ENCODE results near the gene CCR6.
"Not testable (repeated sequence)": the region's sequence is repeated elsewhere in the genome, so short reads cannot be mapped to it uniquely, and the experiment has no call there.

DNA sequence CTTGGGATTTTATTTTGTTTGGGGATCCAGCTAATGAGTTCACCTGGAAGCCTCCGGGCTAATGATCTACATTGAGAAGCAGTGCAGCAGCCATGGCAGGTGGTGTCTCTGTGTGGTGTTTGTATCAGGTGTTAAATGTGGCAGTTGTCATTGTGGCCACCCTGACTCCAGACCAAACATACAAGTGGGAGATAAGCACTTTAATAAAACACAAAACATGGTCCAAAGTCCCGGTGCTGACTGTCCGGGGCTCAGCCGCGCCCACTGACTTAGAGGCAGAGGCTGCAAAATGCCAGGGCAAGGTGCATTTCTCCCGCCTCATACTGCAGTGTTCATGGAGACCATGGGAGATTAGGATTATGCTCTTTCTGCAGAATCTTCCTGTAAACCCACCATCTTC, 58.5 kb downstream of the CCR6 start:
- TF ChIP-seq, protein P1, sequence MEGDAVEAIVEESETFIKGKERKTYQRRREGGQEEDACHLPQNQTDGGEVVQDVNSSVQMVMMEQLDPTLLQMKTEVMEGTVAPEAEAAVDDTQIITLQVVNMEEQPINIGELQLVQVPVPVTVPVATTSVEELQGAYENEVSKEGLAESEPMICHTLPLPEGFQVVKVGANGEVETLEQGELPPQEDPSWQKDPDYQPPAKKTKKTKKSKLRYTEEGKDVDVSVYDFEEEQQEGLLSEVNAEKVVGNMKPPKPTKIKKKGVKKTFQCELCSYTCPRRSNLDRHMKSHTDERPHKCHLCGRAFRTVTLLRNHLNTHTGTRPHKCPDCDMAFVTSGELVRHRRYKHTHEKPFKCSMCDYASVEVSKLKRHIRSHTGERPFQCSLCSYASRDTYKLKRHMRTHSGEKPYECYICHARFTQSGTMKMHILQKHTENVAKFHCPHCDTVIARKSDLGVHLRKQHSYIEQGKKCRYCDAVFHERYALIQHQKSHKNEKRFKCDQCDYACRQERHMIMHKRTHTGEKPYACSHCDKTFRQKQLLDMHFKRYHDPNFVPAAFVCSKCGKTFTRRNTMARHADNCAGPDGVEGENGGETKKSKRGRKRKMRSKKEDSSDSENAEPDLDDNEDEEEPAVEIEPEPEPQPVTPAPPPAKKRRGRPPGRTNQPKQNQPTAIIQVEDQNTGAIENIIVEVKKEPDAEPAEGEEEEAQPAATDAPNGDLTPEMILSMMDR (IDR thresholded peaks at IDR 0.05): not testable (repeated sequence)
- not testable (repeated sequence) for TF ChIP-seq EP300, POLR2A, POLR2AphosphoS5 (IDR thresholded peaks at IDR 0.05)

All from upper lobe of left lung (tissue), 4 donors.